Peyer's patch (tissue), 4 donors: ENCODE measurements around the gene CRLF2.

Experiments
- POLR2A ChIP-seq, 2 donors: fragments of 450-650 bp; IDR thresholded peaks; one replicate each; pipeline ENCODE4 v1.5.1; 2017; ENCODE audit warnings: antibody characterized with exemption in 2 of 2, mild to moderate bottlenecking in 2 of 2, moderate library complexity in 2 of 2
- TF ChIP-seq, protein P1 (sequence below), 6 experiments: fragments of 450-650 bp in 4 of 6; fragments of 200-600 bp in 2 of 6; sonication (generic) in 1 of 6; IDR thresholded peaks; one replicate each; pipeline ENCODE4 v1.5.1; 2017 to 2019; ENCODE audit warnings: antibody characterized with exemption in 6 of 6, mild to moderate bottlenecking in 3 of 6, moderate library complexity in 1 of 6

GRCh38 chrX:1249101-1249887, 36.8 kb upstream of the CRLF2 start:
- TF ChIP-seq, protein P1, sequence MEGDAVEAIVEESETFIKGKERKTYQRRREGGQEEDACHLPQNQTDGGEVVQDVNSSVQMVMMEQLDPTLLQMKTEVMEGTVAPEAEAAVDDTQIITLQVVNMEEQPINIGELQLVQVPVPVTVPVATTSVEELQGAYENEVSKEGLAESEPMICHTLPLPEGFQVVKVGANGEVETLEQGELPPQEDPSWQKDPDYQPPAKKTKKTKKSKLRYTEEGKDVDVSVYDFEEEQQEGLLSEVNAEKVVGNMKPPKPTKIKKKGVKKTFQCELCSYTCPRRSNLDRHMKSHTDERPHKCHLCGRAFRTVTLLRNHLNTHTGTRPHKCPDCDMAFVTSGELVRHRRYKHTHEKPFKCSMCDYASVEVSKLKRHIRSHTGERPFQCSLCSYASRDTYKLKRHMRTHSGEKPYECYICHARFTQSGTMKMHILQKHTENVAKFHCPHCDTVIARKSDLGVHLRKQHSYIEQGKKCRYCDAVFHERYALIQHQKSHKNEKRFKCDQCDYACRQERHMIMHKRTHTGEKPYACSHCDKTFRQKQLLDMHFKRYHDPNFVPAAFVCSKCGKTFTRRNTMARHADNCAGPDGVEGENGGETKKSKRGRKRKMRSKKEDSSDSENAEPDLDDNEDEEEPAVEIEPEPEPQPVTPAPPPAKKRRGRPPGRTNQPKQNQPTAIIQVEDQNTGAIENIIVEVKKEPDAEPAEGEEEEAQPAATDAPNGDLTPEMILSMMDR (IDR thresholded peaks at IDR 0.05), result no peak
- TF ChIP-seq POLR2A (IDR thresholded peaks at IDR 0.05), result no peak
